GM18507 (cell line): ENCODE results near the gene LRPPRC.
"Not testable (repeated sequence)": the region's sequence is repeated elsewhere in the genome, so short reads cannot be mapped to it uniquely, and the experiment has no call there.

ENCODE experiments used
- DNase-seq: peaks from one replicate; pipeline ENCODE4 v3.0.0; 2011; ENCODE audit warnings: low read depth; ENCODE audit not compliant: insufficient read length; ENCODE audit errors: extremely low spot score
- FAIRE-seq: peaks from 2 replicates; lab custom pipeline; 2011; peaks lifted over from hg19 to GRCh38; lab: Jason Lieb, UNC

LRPPRC gene

GRCh38 chr2:43927442-43927841, 68.3 kb downstream of the LRPPRC start:
- FAIRE-seq: no peak
- no peak for DNase-seq

GRCh38 chr2:43925431-43925830, 70.4 kb downstream of the LRPPRC start:
- DNase-seq (no peak), FAIRE-seq (no peak)

GRCh38 chr2:43924463-43924862, 71.3 kb downstream of the LRPPRC start:
- FAIRE-seq: no peak
- DNase-seq: no peak

GRCh38 chr2:43911136-43911790, 84.5 kb downstream of the LRPPRC start:
- FAIRE-seq: not testable (repeated sequence)

GRCh38 chr2:43906448-43907109, 89.2 kb downstream of the LRPPRC start:
- FAIRE-seq (no peak), DNase-seq (no peak)

More at GRCh38 chr2:43911136-43911790, 84.5 kb downstream of the LRPPRC start:
- not testable (repeated sequence) for DNase-seq

- FAIRE-seq: no peak
- no peak for DNase-seq
These were observed 89.9 kb downstream of the LRPPRC start for GRCh38 chr2:43905871-43906270.

- DNase-seq (no peak), FAIRE-seq (no peak)
These were observed 90.4 kb downstream of the LRPPRC start for GRCh38 chr2:43905371-43905803.

GRCh38 chr2:43899589-43899988, 96.2 kb downstream of the LRPPRC start:
- no peak for DNase-seq
- no peak for FAIRE-seq

GRCh38 chr2:43898838-43899346, 96.9 kb downstream of the LRPPRC start:
- DNase-seq: no peak
- no peak for FAIRE-seq

GRCh38 chr2:43898134-43898837, 97.5 kb downstream of the LRPPRC start:
- no peak for DNase-seq
- no peak for FAIRE-seq

- DNase-seq (no peak), FAIRE-seq (no peak)
These were observed 98.3 kb downstream of the LRPPRC start for GRCh38 chr2:43897492-43897891.

GRCh38 chr2:43896906-43897305, 98.9 kb downstream of the LRPPRC start:
- FAIRE-seq: no peak

GRCh38 chr2:43894743-43895142, 101.0 kb downstream of the LRPPRC start:
- DNase-seq (no peak), FAIRE-seq (no peak)

More at GRCh38 chr2:43896906-43897305, 98.9 kb downstream of the LRPPRC start:
- DNase-seq: no peak

- DNase-seq (no peak), FAIRE-seq (no peak)
These were observed 104.9 kb downstream of the LRPPRC start for GRCh38 chr2:43890855-43891254.

- FAIRE-seq: no peak
- no peak for DNase-seq
These were observed 106.4 kb downstream of the LRPPRC start for GRCh38 chr2:43889416-43889815.

- no peak for DNase-seq
- no peak for FAIRE-seq
These were observed 108.6 kb downstream of the LRPPRC start for GRCh38 chr2:43887176-43887575.

- FAIRE-seq: no peak
These were observed 110.6 kb downstream of the LRPPRC start for GRCh38 chr2:43885132-43885632.

GRCh38 chr2:43884689-43885088, 111.1 kb downstream of the LRPPRC start:
- no peak for FAIRE-seq
- no peak for DNase-seq

More at GRCh38 chr2:43885132-43885632, 110.6 kb downstream of the LRPPRC start:
- no peak for DNase-seq

- FAIRE-seq (no peak), DNase-seq (no peak)
These were observed 113.5 kb downstream of the LRPPRC start for GRCh38 chr2:43882312-43882711.

GRCh38 chr2:43880952-43881351, 114.8 kb downstream of the LRPPRC start:
- no peak for FAIRE-seq
- no peak for DNase-seq
